H9 (cell line): ENCODE measurements around the gene IMPA2. TPM values are rescaled to one million over a fixed set of nuclear protein-coding genes. Genes with fewer than 3 reads are reported as not detected.

Source experiments
- DNase-seq: peaks from one replicate; pipeline ENCODE4 v3.0.0-alpha.2; 2017
- H2AFZ ChIP-seq: one replicate; pipeline ENCODE4 v1.6.1; 2013; ENCODE audit warnings: mild to moderate bottlenecking, low read length, control low read depth, moderate library complexity
- H2AK5ac ChIP-seq: 2 replicates; pipeline ENCODE4 v1.6.1; 2013; ENCODE audit warnings: low read length, control low read depth, mixed read lengths; ENCODE audit not compliant: insufficient read length
- H2BK120ac ChIP-seq: one replicate; pipeline ENCODE4 v1.6.1; 2013; ENCODE audit warnings: low read depth, mild to moderate bottlenecking, low read length, control low read depth, inconsistent platforms; ENCODE audit not compliant: poor library complexity, severe bottlenecking
- H2BK12ac ChIP-seq: 2 replicates; pipeline ENCODE4 v1.6.1; 2013; ENCODE audit warnings: low read length, control low read depth, mixed read lengths, low read depth; ENCODE audit not compliant: insufficient read length
- H2BK15ac ChIP-seq: 2 replicates; pipeline ENCODE4 v1.6.1; 2013; ENCODE audit warnings: low read depth, low read length, control low read depth
- H2BK20ac ChIP-seq: one replicate; pipeline ENCODE4 v1.6.1; 2013; ENCODE audit warnings: low read depth, mild to moderate bottlenecking, low read length, control low read depth, inconsistent platforms; ENCODE audit not compliant: poor library complexity, severe bottlenecking
- H2BK5ac ChIP-seq: 2 replicates; pipeline ENCODE4 v1.6.1; 2013; ENCODE audit warnings: low read length, control low read depth, mixed read lengths; ENCODE audit not compliant: insufficient read length
- H3K14ac ChIP-seq: 2 replicates; pipeline ENCODE4 v1.6.1; 2013; ENCODE audit warnings: low read length, control low read depth; ENCODE audit not compliant: insufficient read depth
- H3K18ac ChIP-seq: 2 replicates; pipeline ENCODE4 v1.6.1; 2013; ENCODE audit warnings: low read depth, mild to moderate bottlenecking, mixed read lengths, low read length, control low read depth; ENCODE audit not compliant: insufficient read length
- H3K23ac ChIP-seq: 2 replicates; pipeline ENCODE4 v1.6.1; 2013; ENCODE audit warnings: low read length, control low read depth, mixed read lengths, low read depth; ENCODE audit not compliant: insufficient read length
- H3K23me2 ChIP-seq: 2 replicates; pipeline ENCODE4 v1.6.1; 2013; ENCODE audit warnings: low read depth, mild to moderate bottlenecking, mixed read lengths, low read length, control low read depth; ENCODE audit not compliant: insufficient read length, poor library complexity, severe bottlenecking
- H3K27ac ChIP-seq: 2 replicates; pipeline ENCODE4 v1.5.1; 2013; ENCODE audit warnings: low read length, control low read depth, mixed read lengths, low read depth; ENCODE audit not compliant: insufficient read length
- H3K27me3 ChIP-seq: 2 replicates; pipeline ENCODE4 v1.6.1; 2013; ENCODE audit warnings: low read length, control low read depth, inconsistent platforms; ENCODE audit not compliant: insufficient read depth
- H3K4ac ChIP-seq: 2 replicates; pipeline ENCODE4 v1.6.1; 2013; ENCODE audit warnings: low read depth, mild to moderate bottlenecking, control low read depth, inconsistent platforms, low read length, moderate library complexity
- H3K4me1 ChIP-seq: 2 replicates; pipeline ENCODE4 v1.6.1; 2013; ENCODE audit warnings: low read length, control low read depth, inconsistent platforms; ENCODE audit not compliant: insufficient read depth
- H3K4me2 ChIP-seq: 2 replicates; pipeline ENCODE4 v1.6.1; 2013; ENCODE audit warnings: low read length, control low read depth, mixed read lengths; ENCODE audit not compliant: insufficient read length, insufficient read depth
- H3K56ac ChIP-seq: 2 replicates; pipeline ENCODE4 v1.6.1; 2013; ENCODE audit warnings: low read depth, mild to moderate bottlenecking, mixed read lengths, low read length, control low read depth; ENCODE audit not compliant: insufficient read length
- H3K79me1 ChIP-seq: 2 replicates; pipeline ENCODE4 v1.6.1; 2013; ENCODE audit warnings: low read depth, mild to moderate bottlenecking, moderate library complexity, low read length, control low read depth, inconsistent platforms; ENCODE audit not compliant: insufficient read depth, poor library complexity, severe bottlenecking
- H3K79me2 ChIP-seq: 2 replicates; pipeline ENCODE4 v1.6.1; 2013; ENCODE audit warnings: low read length, control low read depth, inconsistent platforms; ENCODE audit not compliant: insufficient read depth
- H3K9ac ChIP-seq: 2 replicates; pipeline ENCODE4 v1.6.1; 2013; ENCODE audit warnings: low read length, control low read depth, mixed read lengths; ENCODE audit not compliant: insufficient read length; ENCODE audit errors: extremely low read depth
- H3K9me3 ChIP-seq: one replicate; pipeline ENCODE4 v1.6.1; 2013; ENCODE audit warnings: low read depth, low read length, inconsistent platforms; ENCODE audit not compliant: control insufficient read depth
- H3T11ph ChIP-seq: one replicate; pipeline ENCODE4 v1.6.1; 2013; ENCODE audit warnings: mild to moderate bottlenecking, low read length, control low read depth, inconsistent platforms
- H4K20me1 ChIP-seq: one replicate; pipeline ENCODE4 v1.6.1; 2013; ENCODE audit not compliant: control insufficient read depth, insufficient read length, insufficient read depth
- H4K5ac ChIP-seq: 2 replicates; pipeline ENCODE4 v1.6.1; 2013; ENCODE audit warnings: low read depth, mild to moderate bottlenecking, mixed read lengths, low read length, control low read depth; ENCODE audit not compliant: insufficient read length
- H4K8ac ChIP-seq: replicated peaks from 2 replicates; pipeline ENCODE4 v1.6.1; 2013; ENCODE audit warnings: low read length, control low read depth, mixed read lengths, low read depth; ENCODE audit not compliant: insufficient read length
- H4K91ac ChIP-seq: 2 replicates; pipeline ENCODE4 v1.6.1; 2013; ENCODE audit warnings: low read depth, mild to moderate bottlenecking, moderate library complexity, mixed read lengths, low read length, control low read depth; ENCODE audit not compliant: insufficient read length
- H3K27ac Mint-ChIP-seq, 3 experiments: 2 replicates in 2 of 3; 3 replicates in 1 of 3; pipeline ENCODE4 v1.8.0; 2020 to 2021; ENCODE audit warnings: mixed read lengths in 3 of 3, mild to moderate bottlenecking in 1 of 3, moderate library complexity in 1 of 3
- H3K27me3 Mint-ChIP-seq: 2 replicates; pipeline ENCODE4 v1.8.0; 2021; ENCODE audit warnings: low read depth, mild to moderate bottlenecking, moderate library complexity, mixed read lengths
- H3K36me3 Mint-ChIP-seq, 3 experiments: 2 replicates in 2 of 3; 3 replicates in 1 of 3; pipeline ENCODE4 v1.8.0; 2020 to 2021; ENCODE audit warnings: low read depth in 3 of 3, mixed read lengths in 3 of 3; ENCODE audit not compliant: insufficient read depth in 1 of 3
- H3K4me1 Mint-ChIP-seq, 2 experiments: 2 replicates each; pipeline ENCODE4 v1.8.0; 2020; ENCODE audit warnings: mixed read lengths in 2 of 2
- H3K4me3 Mint-ChIP-seq, 2 experiments: 2 replicates in 1 of 2; 3 replicates in 1 of 2; pipeline ENCODE4 v1.8.0; 2020 to 2021; ENCODE audit warnings: mild to moderate bottlenecking in 2 of 2, mixed read lengths in 2 of 2, moderate library complexity in 1 of 2
- H3K9me3 Mint-ChIP-seq, 2 experiments: 2 replicates in 1 of 2; 3 replicates in 1 of 2; pipeline ENCODE4 v1.8.0; 2020; ENCODE audit warnings: mild to moderate bottlenecking in 2 of 2, mixed read lengths in 2 of 2, moderate library complexity in 1 of 2
- WGBS: extraction: QIAGEN DNeasy Blood & Tissue Kit; methylation state at CpG from one replicate; pipeline ENCODE4 v1.1.7; 2013; ENCODE audit warnings: missing lambda C conversion rate, low lambda C conversion rate, mixed read lengths; ENCODE audit not compliant: insufficient read length; ENCODE audit errors: extremely low coverage; 5-methylcytosine and 5-hydroxymethylcytosine counted together
- total RNA-seq: library from RNA; stranded (reverse); gene quantifications from 2 replicates; pipeline ENCODE4 v1.2.1, GENCODE V29; 2021
- TF ChIP-seq, protein P1 (sequence below): fragments of 200-600 bp; sonication (generic); conservative IDR thresholded peaks from 3 replicates; pipeline ENCODE4 v1.8.0; 2021; ENCODE audit warnings: antibody characterized with exemption, mild to moderate bottlenecking

IMPA2 gene
- total RNA-seq, 1 experiment from 2014 or later = 73.8 TPM

DNA sequence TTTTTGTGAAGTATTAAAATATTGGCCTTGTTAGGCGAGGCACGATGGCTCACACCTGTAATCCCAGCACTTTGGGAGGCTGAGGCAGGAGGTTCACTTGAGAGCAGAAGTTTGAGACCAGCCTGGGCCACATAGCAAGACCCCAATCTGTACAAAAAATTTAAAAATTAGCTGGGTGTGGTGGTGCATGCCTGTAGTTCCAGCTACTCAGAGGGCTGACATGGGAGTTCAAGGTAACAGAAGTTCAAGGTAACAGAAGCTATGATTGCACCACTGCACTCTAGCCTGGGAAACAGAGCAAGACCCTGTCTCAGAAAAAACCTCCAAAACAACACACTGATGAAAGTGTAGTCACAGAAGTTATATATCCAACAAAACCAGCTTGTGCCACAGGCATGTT lies 39.8 kb downstream of the IMPA2 start:
- no peak overlapping the region for H3K4me3 Mint-ChIP-seq
- H2BK15ac ChIP-seq = no peak overlapping the region
- no peaks in the 10 kb centered on the region for H4K20me1 ChIP-seq
- no peak overlapping the region for H2AFZ ChIP-seq
- no peaks in the 10 kb centered on the region for H3K27me3 ChIP-seq
- H3K79me1 ChIP-seq = no peaks in the 10 kb centered on the region
- H3K27ac Mint-ChIP-seq = no peak overlapping the region
- no peaks in the 10 kb centered on the region for H3K27me3 Mint-ChIP-seq
- DNase-seq = no peak
- no peak overlapping the region for H3K18ac ChIP-seq
- no peaks in the 10 kb centered on the region for H3K9me3 Mint-ChIP-seq
- H3K79me2 ChIP-seq = no peaks in the 10 kb centered on the region
- H3K14ac ChIP-seq = no peak overlapping the region
- H2BK5ac ChIP-seq = no peak overlapping the region
- no peak overlapping the region for H4K91ac ChIP-seq
- peaks cover under 1 to 1% of the 10 kb centered on the region in 2 experiments; a peak in 1 of 4 replicates for H3K4me1 Mint-ChIP-seq
- no peak overlapping the region for H3K9ac ChIP-seq
- H2BK12ac ChIP-seq = no peak overlapping the region
- H3K4me2 ChIP-seq = no peak overlapping the region
- no peak overlapping the region for H3K4ac ChIP-seq
- peaks cover 26 to 59% (median 51%) of the 10 kb centered on the region in 3 experiments for H3K36me3 Mint-ChIP-seq
- no peak overlapping the region for H3K23ac ChIP-seq
- no peak overlapping the region for H2AK5ac ChIP-seq
- H3K27ac ChIP-seq = no peak overlapping the region
- no peak overlapping the region for H2BK120ac ChIP-seq
- no peaks in the 10 kb centered on the region for H3K23me2 ChIP-seq
- H4K5ac ChIP-seq = no peak overlapping the region
- no peaks in the 10 kb centered on the region for H3K9me3 ChIP-seq
- WGBS = no CpG with 5 or more reads among the region's 2 CpGs
- H2BK20ac ChIP-seq = no peak overlapping the region
- H3K56ac ChIP-seq = no peak overlapping the region
- TF ChIP-seq, protein P1, sequence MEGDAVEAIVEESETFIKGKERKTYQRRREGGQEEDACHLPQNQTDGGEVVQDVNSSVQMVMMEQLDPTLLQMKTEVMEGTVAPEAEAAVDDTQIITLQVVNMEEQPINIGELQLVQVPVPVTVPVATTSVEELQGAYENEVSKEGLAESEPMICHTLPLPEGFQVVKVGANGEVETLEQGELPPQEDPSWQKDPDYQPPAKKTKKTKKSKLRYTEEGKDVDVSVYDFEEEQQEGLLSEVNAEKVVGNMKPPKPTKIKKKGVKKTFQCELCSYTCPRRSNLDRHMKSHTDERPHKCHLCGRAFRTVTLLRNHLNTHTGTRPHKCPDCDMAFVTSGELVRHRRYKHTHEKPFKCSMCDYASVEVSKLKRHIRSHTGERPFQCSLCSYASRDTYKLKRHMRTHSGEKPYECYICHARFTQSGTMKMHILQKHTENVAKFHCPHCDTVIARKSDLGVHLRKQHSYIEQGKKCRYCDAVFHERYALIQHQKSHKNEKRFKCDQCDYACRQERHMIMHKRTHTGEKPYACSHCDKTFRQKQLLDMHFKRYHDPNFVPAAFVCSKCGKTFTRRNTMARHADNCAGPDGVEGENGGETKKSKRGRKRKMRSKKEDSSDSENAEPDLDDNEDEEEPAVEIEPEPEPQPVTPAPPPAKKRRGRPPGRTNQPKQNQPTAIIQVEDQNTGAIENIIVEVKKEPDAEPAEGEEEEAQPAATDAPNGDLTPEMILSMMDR = no peak
- H4K8ac ChIP-seq = no peak overlapping the region
- H3T11ph ChIP-seq = no peak overlapping the region
- no peaks in the 10 kb centered on the region for H3K4me1 ChIP-seq
